GM18511 (cell line): ENCODE measurements around the gene ASAP3.

Source experiments
- ATAC-seq: cut with Tn5 transposase; IDR thresholded peaks from one replicate; pipeline ENCODE4 v1.9.1; 2021; ENCODE audit warnings: mild to moderate bottlenecking, moderate library complexity; ENCODE audit not compliant: unreplicated experiment

The ASAP3 gene

GRCh38 chr1:23424293-23425192 lies 59.4 kb downstream of the ASAP3 start, which contains the start of gene TCEA3:
TCEA3 (minus strand) TSS chr1:23424748; CDS start chr1:23424633, 115 bp downstream.
- no peak for ATAC-seq

DNA sequence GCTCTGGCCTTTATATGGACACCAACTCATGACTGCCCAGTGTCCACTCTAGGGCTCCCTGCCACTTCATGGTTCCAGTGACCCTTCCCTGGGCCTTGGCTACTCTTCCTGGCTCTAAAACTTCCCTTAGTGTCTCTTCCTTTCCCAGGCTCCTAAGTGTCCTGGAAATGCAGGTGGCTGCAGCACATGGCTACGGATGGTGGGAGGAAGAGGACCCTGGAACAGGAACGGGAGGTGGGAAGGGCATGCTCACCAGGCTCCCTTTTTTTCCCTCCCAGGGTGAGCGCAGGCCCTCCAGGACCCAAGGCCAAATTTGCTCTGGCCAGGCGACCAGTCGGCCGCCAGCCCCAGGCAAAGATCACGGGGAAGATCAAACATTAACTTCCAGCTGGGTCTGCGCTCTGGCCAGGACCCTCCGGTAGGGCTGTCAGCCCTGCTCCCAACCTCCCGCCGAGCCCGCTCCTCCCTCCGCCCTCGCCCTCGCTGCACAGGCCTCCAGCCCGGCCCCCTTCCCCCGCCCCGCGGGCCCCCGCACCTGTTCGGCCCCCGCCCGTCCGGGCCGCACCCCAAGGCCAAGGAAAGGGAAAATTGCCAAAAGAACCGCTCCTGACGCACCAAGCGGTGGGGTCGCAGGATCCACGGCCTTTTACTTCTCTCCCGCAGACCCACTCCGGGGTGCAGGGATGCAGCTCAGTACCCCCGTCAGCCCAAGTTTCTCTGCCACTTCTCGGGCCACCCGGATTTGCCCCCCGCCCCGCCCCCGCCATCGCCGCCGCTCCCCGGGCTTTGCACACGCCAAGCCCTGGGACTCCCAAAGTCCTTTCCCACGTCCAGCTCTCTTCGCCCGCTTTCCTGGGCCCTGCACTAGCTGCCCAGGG lies 60.3 kb downstream of the ASAP3 start:
- ATAC-seq, result no peak

- ATAC-seq, result no peak
Measured at GRCh38 chr1:23422941-23423340, 61.0 kb downstream of the ASAP3 start.

DNA sequence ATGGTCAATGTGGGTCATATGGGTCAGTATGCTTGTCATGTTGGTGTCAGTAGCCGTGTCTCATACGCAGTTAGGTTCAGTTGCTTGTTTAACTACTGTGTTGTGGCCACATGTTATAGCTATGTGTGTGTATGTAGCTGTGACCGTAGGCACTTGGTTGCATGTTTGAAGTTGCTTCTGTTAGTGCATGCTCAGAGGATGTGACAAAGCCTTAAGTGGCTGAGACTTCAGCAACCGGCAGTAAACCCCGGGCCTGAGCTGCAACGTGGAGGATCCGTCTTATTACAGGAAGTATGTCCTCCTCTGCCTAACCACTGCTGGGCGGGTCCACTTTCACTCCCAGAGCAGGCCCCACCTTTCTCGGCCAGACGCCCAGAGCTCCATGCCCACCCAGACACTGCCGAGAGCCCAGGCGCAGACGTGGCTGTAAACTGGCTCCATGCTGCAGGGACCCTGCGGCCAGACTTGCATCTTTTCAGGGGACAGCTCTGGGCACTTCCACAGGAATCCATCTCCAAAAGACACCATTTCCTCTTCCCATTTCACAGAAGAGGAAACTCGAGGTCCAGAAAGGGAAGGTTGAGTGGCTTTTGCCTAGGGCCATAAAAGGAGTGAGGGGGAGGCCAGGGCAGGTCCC lies 61.6 kb downstream of the ASAP3 start:
- ATAC-seq, result no peak

DNA sequence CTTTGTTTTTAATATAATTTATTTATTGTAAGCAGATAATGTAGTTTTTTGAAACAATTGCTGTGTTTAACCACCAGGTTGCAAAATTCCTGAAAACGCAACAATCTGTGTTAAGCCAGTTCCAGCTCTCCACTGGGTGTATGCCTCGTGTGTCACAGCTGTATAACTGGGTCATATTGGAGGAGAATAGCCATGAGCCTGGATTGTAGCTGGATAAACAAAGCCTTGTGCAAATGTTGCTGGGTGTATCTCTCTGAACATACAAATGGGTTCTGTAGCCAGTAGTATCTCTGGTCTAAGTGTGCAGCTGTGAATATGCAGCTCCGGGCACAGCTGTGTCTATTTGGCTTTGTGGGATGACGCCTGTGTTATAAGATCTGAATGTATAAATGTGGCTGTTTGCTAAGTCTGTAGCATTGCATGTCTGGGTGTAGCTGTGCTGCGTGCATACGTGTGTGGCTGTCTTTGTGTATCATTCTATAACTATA lies 62.2 kb downstream of the ASAP3 start:
- ATAC-seq, result no peak

- no peak for ATAC-seq
Measured at GRCh38 chr1:23421343-23421742, 62.6 kb downstream of the ASAP3 start.

GRCh38 chr1:23420778-23421177 lies 63.2 kb downstream of the ASAP3 start:
- ATAC-seq, result no peak

DNA sequence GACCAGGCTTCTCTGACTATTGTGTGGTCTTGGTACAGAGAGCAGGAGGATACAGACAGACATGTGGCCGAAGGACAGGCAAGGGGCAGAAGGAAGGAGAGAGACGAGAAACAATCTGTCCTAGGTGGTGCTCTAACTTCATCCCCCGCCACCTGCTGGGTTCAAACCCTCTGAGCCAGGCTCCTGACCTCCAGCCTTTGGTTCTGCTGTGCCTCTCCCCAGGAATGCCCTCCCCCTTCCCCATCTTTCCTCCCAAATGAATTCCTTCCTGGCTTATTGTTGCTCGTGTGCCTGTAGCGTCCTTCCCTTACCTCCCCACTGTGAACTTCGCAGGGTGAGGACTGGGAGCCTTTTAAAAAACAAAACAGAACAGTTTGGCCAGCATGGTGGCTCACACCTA lies 64.8 kb downstream of the ASAP3 start:
- no peak for ATAC-seq

DNA sequence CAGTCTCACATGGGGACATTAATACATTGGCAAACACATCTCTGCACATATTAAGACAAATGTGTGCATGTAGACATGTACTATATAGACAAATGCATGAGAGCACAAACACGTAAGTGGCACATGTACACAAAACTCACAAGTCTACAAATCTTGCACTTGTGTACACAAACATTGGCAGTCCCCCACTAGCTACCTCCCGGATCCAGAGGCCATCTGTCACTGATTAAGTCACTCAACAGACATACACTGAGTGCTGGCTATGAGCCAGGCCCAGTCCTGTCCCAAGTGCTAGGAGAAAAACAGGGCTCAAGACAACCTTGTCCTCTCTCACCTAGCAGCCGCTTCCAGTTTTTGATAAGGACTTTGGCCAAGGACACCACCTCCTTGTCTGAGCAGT lies 66.4 kb downstream of the ASAP3 start:
- ATAC-seq, result no peak

GRCh38 chr1:23416964-23417363 lies 67.0 kb downstream of the ASAP3 start:
- ATAC-seq, result no peak

- ATAC-seq, result no peak
Measured at GRCh38 chr1:23408797-23409290, 75.1 kb downstream of the ASAP3 start.

- no peak for ATAC-seq
Measured at GRCh38 chr1:23407016-23407630, 76.9 kb downstream of the ASAP3 start.

- no peak for ATAC-seq
Measured at GRCh38 chr1:23405946-23406345, 78.0 kb downstream of the ASAP3 start.

GRCh38 chr1:23403735-23404486 lies 80.1 kb downstream of the ASAP3 start:
- ATAC-seq, result no peak

DNA sequence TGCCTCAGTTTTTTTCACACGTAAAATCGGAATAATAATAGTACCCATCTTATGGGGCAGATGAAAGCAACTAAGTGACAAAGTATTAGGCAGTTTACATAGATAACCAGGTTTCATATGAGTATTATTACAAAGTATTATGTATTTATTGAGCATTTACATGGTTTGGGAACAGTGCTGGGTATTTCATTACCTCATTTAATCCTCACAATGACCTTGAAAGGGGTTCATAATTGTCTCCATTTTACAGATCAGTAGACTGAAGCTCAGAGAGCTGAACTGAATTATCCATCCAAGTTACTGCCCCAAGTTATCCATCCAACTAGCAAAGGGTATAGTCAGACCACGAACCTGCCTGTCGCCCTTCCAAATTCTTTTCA lies 80.6 kb downstream of the ASAP3 start:
- ATAC-seq, result no peak

GRCh38 chr1:23403038-23403336 lies 81.0 kb downstream of the ASAP3 start:
- no peak for ATAC-seq

DNA sequence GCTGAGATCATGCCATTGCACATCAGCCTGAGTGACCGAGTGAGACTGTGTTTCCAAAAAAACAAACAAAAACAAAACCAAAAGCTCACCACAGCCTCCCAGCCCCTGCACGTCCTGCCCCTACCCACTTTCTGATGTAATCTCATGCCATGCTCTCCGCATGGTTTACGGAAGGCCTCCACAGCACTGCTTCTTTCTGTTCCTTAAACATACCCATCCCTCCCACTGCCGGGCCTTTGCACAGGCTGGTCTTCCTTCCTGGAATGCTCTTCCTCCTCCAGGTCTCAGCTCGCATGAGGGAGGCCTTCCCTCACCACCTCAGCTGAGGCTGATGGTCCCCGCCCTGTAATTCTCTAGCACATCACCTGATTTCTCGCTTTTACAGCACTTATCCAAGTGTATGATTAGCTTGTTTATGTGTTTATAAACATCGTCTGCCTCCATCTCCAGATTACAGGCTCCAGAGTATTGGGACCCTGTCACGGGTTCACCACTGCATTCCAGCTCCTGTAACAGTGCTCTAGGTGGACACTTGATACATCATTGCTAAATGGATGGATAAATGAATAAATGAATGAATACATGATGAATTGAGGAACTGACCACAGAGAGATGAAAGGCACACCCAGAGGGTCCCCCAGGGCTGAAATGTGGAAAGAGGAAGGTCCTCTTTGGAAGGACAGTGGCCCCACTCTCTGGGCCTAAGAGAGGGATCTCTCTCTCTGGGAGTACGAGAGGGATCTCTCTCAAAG lies 81.5 kb downstream of the ASAP3 start:
- ATAC-seq, result no peak

DNA sequence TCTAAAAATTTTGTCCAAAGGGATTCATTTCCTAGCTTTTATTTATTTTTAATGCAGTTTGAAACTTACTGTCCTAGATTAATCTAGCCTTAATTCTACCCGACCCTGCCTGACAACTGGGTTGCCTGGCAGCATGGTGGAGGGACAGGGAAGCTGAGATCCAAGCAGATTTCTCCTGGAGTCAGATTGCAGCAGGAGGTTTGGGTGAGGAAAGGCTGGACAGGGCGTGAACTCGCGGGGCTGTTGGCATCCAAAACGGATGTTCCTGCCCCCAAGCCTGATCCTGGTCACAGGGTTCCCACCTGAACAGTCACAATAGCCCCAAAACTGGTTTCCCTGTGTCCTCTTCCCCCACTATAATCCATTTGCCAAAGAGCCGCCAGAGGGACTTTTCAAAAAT lies 82.7 kb downstream of the ASAP3 start:
- ATAC-seq, result no peak
